ENCODE results near the gene TMEM205. TPM values are rescaled to one million over a fixed set of nuclear protein-coding genes. Genes with fewer than 3 reads are reported as not detected.
A peak's percentile ranks its signal among the peaks of the same experiment; 100 is the strongest.
"Not testable (repeated sequence)": the region's sequence is repeated elsewhere in the genome, so short reads cannot be mapped to it uniquely, and the experiment has no call there.

The TMEM205 gene
- total and polyA plus RNA-seq, 2 donors, result 54.5 to 75.2 TPM

DNA sequence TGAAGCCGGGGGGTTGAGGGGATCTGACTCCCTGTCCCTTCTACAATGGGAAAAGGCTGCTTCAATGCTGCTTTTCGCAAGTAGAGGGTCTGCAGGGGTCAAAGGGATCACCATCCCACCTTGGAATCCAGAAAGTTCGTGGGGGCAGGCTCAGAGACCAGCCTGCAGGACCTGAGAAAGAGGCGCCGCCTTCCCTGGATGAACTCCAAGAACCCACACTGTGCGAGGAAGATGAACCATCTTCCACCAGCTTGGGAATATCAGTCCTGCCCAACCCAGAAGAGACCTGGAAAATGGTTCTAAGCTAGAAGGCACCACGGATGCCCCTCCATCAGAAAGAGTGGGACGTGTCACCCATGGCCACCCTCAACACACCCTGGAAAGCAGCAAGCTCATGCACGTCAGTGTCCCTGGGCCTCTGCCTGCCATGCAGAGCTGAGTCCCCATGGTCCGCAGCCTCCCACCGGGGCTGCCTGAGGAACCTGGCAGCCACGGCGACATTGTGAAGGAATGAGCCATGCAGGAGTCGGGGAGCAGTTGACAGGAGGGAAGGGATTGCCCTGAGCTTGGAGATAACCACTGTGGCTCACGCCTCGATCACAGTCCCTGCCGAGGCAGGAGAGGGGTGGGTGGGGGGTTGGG lies 21.2 kb downstream of the TMEM205 start:
- Histone ChIP-seq H3K27me3 (ENCODE audit: control insufficient read depth in 2 of 2, insufficient read depth in 1 of 2, low read length in 1 of 2) (no peaks in the 10 kb centered on the region), H3K27ac (ENCODE audit: low read depth in 1 of 2, low read length in 1 of 2) (peak overlapping the region; percentile 80 to 98), H3K4me3 (ENCODE audit: low read length in 2 of 2) (no peak overlapping the region), H3K36me3 (ENCODE audit: control insufficient read depth in 2 of 2, insufficient read depth in 2 of 2, low read length in 1 of 2) (peaks cover 10 to 19% of the 10 kb centered on the region in 2 donors), H3K4me1 (ENCODE audit: control insufficient read depth in 2 of 2, insufficient read depth in 2 of 2, low read length in 2 of 2) (peaks cover 16 to 48% of the 10 kb centered on the region in 2 donors), H3K9me3 (ENCODE audit: control insufficient read depth in 2 of 2, insufficient read depth in 1 of 2, low read length in 1 of 2) (no peaks in the 10 kb centered on the region)
- 67% methylated on average over 17 of the region's 17 CpGs for WGBS
- DNase-seq (ENCODE audit: low read depth in 6 of 9, low spot score in 9 of 9), result peak in 1 of 9 donors; percentile 26

DNA sequence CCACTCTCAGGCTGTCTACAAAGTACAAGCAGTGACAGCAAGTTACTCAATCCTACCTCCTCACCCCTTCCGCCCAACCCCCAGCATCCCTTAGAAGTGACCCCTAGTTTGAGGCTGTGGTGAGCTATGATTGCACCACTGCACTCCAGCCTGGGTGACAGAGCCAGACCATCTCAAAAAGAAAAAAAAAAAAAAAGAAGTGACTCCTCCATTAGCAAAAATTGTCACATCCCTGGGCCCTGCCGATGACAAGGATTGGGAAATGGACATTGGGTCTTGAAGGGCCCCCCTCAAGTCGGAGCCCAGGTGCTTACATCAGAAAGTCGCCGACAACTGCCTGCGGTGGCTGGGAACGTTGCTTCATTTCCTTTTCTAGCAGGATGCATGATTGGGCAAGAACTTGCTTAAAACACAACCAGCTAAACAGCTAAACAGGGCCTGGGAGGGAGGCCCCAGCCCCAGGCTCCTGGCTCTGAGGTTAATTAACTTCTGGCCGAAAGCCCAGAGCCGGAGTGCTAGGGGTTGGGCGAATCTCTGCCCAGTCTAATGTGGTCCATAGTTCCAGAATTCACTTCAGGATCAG lies 21.9 kb downstream of the TMEM205 start:
- H3K4me3 ChIP-seq (ENCODE audit: low read length in 2 of 2), result peak overlapping the region in 1 of 2 donors; percentile 33
- WGBS, result 3% methylated on average over 10 of the region's 10 CpGs
- DNase-seq (ENCODE audit: low read depth in 6 of 9, low spot score in 9 of 9), result peak in 7 of 9 donors; percentile 58 to 91 (median 73)
- H3K36me3 ChIP-seq (ENCODE audit: control insufficient read depth in 2 of 2, insufficient read depth in 2 of 2, low read length in 1 of 2), result peaks cover 10 to 15% of the 10 kb centered on the region in 2 donors
- no peaks in the 10 kb centered on the region for H3K27me3 ChIP-seq (ENCODE audit: control insufficient read depth in 2 of 2, insufficient read depth in 1 of 2, low read length in 1 of 2)
- H3K4me1 ChIP-seq (ENCODE audit: control insufficient read depth in 2 of 2, insufficient read depth in 2 of 2, low read length in 2 of 2), result peaks cover 16 to 48% of the 10 kb centered on the region in 2 donors
- peak overlapping the region; percentile 80 to 98 for H3K27ac ChIP-seq (ENCODE audit: low read depth in 1 of 2, low read length in 1 of 2)
- H3K9me3 ChIP-seq (ENCODE audit: control insufficient read depth in 2 of 2, insufficient read depth in 1 of 2, low read length in 1 of 2), result no peaks in the 10 kb centered on the region

DNA sequence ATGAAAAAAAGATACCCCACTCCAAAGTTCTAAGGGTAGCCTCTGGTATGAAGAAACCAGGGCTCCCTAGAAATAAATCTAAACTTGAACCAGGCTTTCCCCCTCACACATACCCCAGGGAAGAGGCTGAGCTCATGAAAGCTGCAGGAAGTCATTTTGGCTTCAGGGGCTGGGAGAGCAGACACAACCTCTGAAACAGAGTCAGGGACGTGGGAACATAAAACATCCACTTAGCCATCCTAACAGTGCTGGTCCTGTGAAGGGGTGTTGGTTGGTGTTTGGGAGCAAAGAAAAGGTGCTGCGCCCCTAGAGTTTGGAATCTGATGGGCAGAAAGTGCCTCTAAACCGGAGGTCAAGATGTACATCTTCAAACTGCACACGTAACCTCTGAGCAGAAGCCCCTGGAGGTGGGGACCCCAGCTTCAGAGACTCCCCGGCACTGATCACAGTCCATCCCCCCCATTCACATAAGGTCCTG lies 22.4 kb downstream of the TMEM205 start:
- peaks cover 10 to 14% of the 10 kb centered on the region in 2 donors for H3K36me3 ChIP-seq (ENCODE audit: control insufficient read depth in 2 of 2, insufficient read depth in 2 of 2, low read length in 1 of 2)
- H3K27me3 ChIP-seq (ENCODE audit: control insufficient read depth in 2 of 2, insufficient read depth in 1 of 2, low read length in 1 of 2), result no peaks in the 10 kb centered on the region
- 36% methylated on average over 5 of the region's 5 CpGs for WGBS
- H3K4me1 ChIP-seq (ENCODE audit: control insufficient read depth in 2 of 2, insufficient read depth in 2 of 2, low read length in 2 of 2), result peaks cover 16 to 48% of the 10 kb centered on the region in 2 donors
- H3K9me3 ChIP-seq (ENCODE audit: control insufficient read depth in 2 of 2, insufficient read depth in 1 of 2, low read length in 1 of 2), result no peaks in the 10 kb centered on the region
- peak overlapping the region; percentile 58 to 98 for H3K27ac ChIP-seq (ENCODE audit: low read depth in 1 of 2, low read length in 1 of 2)
- DNase-seq (ENCODE audit: low read depth in 6 of 9, low spot score in 9 of 9), result peak in 1 of 9 donors; percentile 45
- H3K4me3 ChIP-seq (ENCODE audit: low read length in 2 of 2), result peak overlapping the region in 1 of 2 donors; percentile 33

DNA sequence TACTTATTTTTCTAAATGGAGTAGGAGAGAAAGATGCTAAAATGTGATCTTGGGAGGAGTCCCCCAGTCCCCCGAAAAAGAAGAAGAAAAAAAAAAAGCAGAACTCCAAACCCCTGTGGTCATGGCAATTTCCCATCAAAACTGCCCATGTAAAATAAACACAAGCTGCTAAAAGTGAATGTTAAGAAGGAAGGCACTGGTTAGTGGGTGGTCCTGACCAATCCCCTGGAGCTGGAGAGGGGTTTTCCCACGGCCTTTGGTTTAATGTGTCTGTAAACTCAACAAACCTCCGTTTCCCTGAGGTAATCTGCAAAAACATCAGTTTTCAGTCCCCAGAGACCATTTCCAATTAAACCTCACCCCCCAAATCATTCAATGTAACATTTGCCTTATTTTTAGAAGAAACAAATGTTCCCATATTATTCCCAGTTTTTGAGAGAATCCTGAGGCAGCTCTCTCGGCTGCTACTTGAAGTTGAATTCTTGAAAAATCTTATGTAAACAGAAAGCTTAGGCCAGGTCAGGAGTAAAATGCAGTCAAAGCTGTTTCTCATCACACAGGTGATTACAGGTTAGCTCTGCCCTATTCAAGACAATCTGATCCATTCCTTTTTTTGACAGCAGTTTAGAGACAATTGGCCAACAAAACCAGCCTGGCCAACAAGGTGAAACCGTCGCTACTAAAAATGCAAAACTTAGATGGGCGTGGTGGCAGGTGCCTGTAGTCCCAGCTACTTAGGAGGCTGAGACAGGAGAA lies 23.6 kb downstream of the TMEM205 start:
- Histone ChIP-seq H3K4me1 (ENCODE audit: control insufficient read depth in 2 of 2, insufficient read depth in 2 of 2, low read length in 2 of 2) (peaks cover 16 to 49% of the 10 kb centered on the region in 2 donors), H3K9me3 (ENCODE audit: control insufficient read depth in 2 of 2, insufficient read depth in 1 of 2, low read length in 1 of 2) (no peaks in the 10 kb centered on the region), H3K36me3 (ENCODE audit: control insufficient read depth in 2 of 2, insufficient read depth in 2 of 2, low read length in 1 of 2) (peaks cover 10 to 12% of the 10 kb centered on the region in 2 donors), H3K27ac (ENCODE audit: low read depth in 1 of 2, low read length in 1 of 2) (peak overlapping the region in 1 of 2 donors; percentile 98), H3K27me3 (ENCODE audit: control insufficient read depth in 2 of 2, insufficient read depth in 1 of 2, low read length in 1 of 2) (no peaks in the 10 kb centered on the region), H3K4me3 (ENCODE audit: low read length in 2 of 2) (no peak overlapping the region)
- DNase-seq (ENCODE audit: low read depth in 6 of 9, low spot score in 9 of 9), result peak in 1 of 9 donors; percentile 18
- 52% methylated on average over 7 of the region's 7 CpGs for WGBS

DNA sequence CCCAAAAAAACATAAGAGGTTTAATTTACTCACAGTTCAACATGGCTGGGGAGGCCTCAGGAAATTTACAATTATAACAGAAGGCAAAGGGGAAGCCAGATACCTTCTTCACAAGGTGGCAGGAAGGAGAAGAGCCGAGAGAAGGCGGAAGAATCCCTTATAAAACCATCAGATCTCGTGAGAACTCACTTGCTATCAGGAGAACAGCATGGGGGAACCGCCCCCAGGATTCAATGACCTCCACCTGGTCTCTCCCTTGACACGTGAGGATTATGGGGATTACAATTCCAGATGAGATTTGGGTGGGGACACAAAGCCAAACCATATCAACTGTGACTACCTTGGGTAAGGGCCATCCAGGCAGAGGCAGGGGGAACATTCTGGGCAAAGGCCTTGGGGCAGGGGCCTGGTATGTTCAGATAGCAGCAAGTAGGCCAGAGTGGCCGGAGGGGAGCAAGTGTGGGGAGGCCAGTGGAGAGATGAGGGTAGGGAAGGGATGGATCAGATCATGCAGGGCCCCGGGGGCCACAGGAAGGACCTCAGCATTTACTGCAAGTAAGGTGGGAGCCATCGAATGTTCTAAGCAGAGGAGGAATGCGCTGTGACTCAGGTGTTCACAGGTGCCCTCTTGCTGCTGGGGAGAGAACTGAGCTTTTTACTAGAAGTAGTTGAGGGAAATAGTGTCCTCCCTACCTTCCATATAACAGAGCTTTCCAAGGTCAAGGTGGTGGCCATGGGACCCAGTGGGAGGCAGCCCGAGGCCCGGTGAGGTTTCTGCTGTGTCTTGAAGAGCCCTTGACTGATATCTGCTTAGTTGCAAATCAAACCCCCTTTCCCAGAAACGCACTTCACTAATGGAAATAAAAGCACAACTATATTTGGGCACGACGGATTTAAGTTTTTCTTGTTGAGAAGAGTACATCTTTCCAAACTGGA lies 24.6 kb downstream of the TMEM205 start:
- 76% methylated on average over 14 of the region's 14 CpGs for WGBS
- H3K27ac ChIP-seq (ENCODE audit: low read depth in 1 of 2, low read length in 1 of 2), result peak overlapping the region in 1 of 2 donors; percentile 98

DNA sequence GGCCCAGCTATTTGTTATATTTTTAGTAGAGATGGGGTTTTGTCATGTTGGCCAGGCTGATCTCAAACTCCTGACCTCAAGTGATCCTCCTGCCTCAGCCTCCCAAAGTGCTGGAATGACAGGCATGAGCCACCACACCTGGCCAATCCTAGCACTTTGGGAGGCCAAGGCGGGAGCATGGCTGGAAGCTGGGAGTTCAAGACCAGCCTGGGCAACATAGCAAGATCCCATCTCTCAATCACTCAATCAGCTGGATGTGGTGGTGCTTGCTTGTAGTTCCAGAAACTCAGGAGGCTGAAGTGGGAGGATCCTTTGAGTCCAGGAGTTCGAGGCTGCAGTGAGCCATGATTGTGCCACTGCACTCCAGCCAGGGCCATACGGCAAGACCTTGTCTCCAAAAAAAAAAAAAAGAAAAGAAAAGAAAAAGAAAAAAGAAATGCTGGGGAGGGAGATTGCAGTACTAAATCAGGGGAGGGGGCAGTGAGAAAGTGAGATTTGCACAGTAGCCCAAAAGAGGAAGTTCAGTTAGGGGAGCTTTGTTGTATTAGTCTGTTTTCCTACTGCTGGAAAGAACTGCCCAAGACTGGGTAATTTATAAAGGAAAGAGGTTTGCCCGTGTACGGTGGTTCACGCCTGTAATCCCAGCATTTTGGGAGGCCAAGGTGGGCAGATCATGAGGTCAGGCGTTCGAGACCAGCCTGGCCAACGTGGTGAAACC lies 25.6 kb downstream of the TMEM205 start:
- peaks cover 16 to 47% of the 10 kb centered on the region in 2 donors for H3K4me1 ChIP-seq (ENCODE audit: control insufficient read depth in 2 of 2, insufficient read depth in 2 of 2, low read length in 2 of 2)
- WGBS, result 39% methylated on average over 9 of the region's 9 CpGs
- H3K4me3 ChIP-seq (ENCODE audit: low read length in 2 of 2), result not testable (repeated sequence)

More for the DNA sequence above, 24.6 kb downstream of the TMEM205 start:
- H3K4me3 ChIP-seq (ENCODE audit: low read length in 2 of 2), result no peak overlapping the region
- H3K36me3 ChIP-seq (ENCODE audit: control insufficient read depth in 2 of 2, insufficient read depth in 2 of 2, low read length in 1 of 2), result peaks cover 4 to 5% of the 10 kb centered on the region in 2 donors
- peaks cover 16 to 52% of the 10 kb centered on the region in 2 donors for H3K4me1 ChIP-seq (ENCODE audit: control insufficient read depth in 2 of 2, insufficient read depth in 2 of 2, low read length in 2 of 2)
- H3K27me3 ChIP-seq (ENCODE audit: control insufficient read depth in 2 of 2, insufficient read depth in 1 of 2, low read length in 1 of 2), result no peaks in the 10 kb centered on the region
- DNase-seq (ENCODE audit: low read depth in 6 of 9, low spot score in 9 of 9), result no peak
- no peaks in the 10 kb centered on the region for H3K9me3 ChIP-seq (ENCODE audit: control insufficient read depth in 2 of 2, insufficient read depth in 1 of 2, low read length in 1 of 2)

DNA sequence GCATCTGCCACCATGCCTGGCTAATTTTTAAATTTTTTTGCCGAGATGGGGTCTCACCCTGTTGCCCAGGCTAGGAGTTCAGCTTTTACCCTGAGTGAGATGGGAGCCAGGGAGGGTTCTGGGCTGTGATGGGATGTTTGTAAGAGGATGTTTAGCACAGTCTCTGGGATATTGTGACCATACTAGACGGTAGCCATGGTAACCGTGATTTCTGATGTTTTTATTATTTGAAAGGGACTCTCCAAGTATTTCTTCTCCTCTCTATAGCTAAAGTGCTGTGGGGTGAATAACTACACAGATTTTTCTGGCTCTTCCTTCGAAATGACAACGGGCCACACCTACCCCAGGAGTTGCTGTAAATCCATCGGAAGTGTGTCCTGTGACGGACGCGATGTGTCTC lies 39.7 kb downstream of the TMEM205 start:
- WGBS, result 93% methylated on average over 9 of the region's 9 CpGs
- H3K9me3 ChIP-seq (ENCODE audit: control insufficient read depth in 2 of 2, insufficient read depth in 1 of 2, low read length in 1 of 2), result no peaks in the 10 kb centered on the region
- DNase-seq (ENCODE audit: low read depth in 6 of 9, low spot score in 9 of 9), result no peak

More for the DNA sequence above, 25.6 kb downstream of the TMEM205 start:
- H3K9me3 ChIP-seq (ENCODE audit: control insufficient read depth in 2 of 2, insufficient read depth in 1 of 2, low read length in 1 of 2); H3K27me3 ChIP-seq (ENCODE audit: control insufficient read depth in 2 of 2, insufficient read depth in 1 of 2, low read length in 1 of 2); H3K27ac ChIP-seq (ENCODE audit: low read depth in 1 of 2, low read length in 1 of 2); H3K36me3 ChIP-seq (ENCODE audit: control insufficient read depth in 2 of 2, insufficient read depth in 2 of 2, low read length in 1 of 2); DNase-seq (ENCODE audit: low read depth in 6 of 9, low spot score in 9 of 9): not testable (repeated sequence)

DNA sequence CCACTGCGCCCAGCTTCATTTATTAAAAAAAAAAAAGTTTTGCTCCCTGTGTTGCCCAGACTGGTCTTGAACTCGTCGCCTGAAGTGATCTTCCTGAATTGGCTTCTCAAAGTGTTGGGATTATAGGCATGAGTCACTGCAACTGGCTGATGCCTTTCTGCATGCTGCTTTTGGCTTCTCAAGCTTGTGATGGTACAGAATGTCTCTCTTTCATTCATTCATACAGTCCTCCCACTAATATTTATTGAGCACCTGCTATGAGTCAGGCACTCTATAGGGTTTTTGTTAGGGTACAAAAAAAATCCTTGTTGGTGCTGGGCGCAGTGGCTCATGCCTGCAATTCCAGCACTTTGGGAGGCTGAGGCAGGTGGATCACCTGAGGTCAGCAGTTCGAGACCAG lies 41.1 kb downstream of the TMEM205 start:
- H3K36me3 ChIP-seq (ENCODE audit: control insufficient read depth in 2 of 2, insufficient read depth in 2 of 2, low read length in 1 of 2), result no peaks in the 10 kb centered on the region
- H3K4me3 ChIP-seq (ENCODE audit: low read length in 2 of 2), result no peak overlapping the region
- H3K27me3 ChIP-seq (ENCODE audit: control insufficient read depth in 2 of 2, insufficient read depth in 1 of 2, low read length in 1 of 2), result no peaks in the 10 kb centered on the region
- H3K9me3 ChIP-seq (ENCODE audit: control insufficient read depth in 2 of 2, insufficient read depth in 1 of 2, low read length in 1 of 2), result no peaks in the 10 kb centered on the region
- 97% methylated on average over 5 of the region's 5 CpGs for WGBS
- no peak overlapping the region for H3K27ac ChIP-seq (ENCODE audit: low read depth in 1 of 2, low read length in 1 of 2)
- H3K4me1 ChIP-seq (ENCODE audit: control insufficient read depth in 2 of 2, insufficient read depth in 2 of 2, low read length in 2 of 2), result no peaks in the 10 kb centered on the region
- DNase-seq (ENCODE audit: low read depth in 6 of 9, low spot score in 9 of 9), result no peak

More for the DNA sequence above, 39.7 kb downstream of the TMEM205 start:
- Histone ChIP-seq H3K4me1 (ENCODE audit: control insufficient read depth in 2 of 2, insufficient read depth in 2 of 2, low read length in 2 of 2) (no peaks in the 10 kb centered on the region), H3K4me3 (ENCODE audit: low read length in 2 of 2) (no peak overlapping the region), H3K27me3 (ENCODE audit: control insufficient read depth in 2 of 2, insufficient read depth in 1 of 2, low read length in 1 of 2) (no peaks in the 10 kb centered on the region), H3K27ac (ENCODE audit: low read depth in 1 of 2, low read length in 1 of 2) (no peak overlapping the region), H3K36me3 (ENCODE audit: control insufficient read depth in 2 of 2, insufficient read depth in 2 of 2, low read length in 1 of 2) (no peaks in the 10 kb centered on the region)

Measured in thymus (tissue), 11 donors.